Right atrium auricular region (tissue), 2 donors: ENCODE results near the gene SSBP2. TPM values are rescaled to one million over a fixed set of nuclear protein-coding genes. Genes with fewer than 3 reads are reported as not detected.
A peak's percentile ranks its signal among the peaks of the same experiment; 100 is the strongest.
"Not testable (repeated sequence)": the region's sequence is repeated elsewhere in the genome, so short reads cannot be mapped to it uniquely, and the experiment has no call there.

Source experiments
- DNase-seq: peaks from one replicate; pipeline ENCODE4 v3.0.0-alpha.2; 2019; ENCODE audit warnings: low spot score
- H3K27ac ChIP-seq, 2 donors: fragments of 200-600 bp; sonication (generic); 1 replicate in 1 of 2; 2 replicates in 1 of 2; pipeline ENCODE4 v1.5.1; 2016 to 2019
- H3K27me3 ChIP-seq, 2 donors: fragments of 200-600 bp; sonication (generic); one replicate each; pipeline versions ENCODE4 v1.5.1 to v1.6.0; 2017 to 2019
- H3K36me3 ChIP-seq: fragments of 200-600 bp; sonication (generic); one replicate; pipeline ENCODE4 v1.5.1; 2016
- H3K4me1 ChIP-seq, 2 donors: fragments of 200-600 bp; sonication (generic); one replicate each; pipeline versions ENCODE4 v1.5.1 to v1.6.0; 2017 to 2019
- H3K4me3 ChIP-seq, 2 donors: fragments of 200-600 bp; sonication (generic); 1 replicate in 1 of 2; 2 replicates in 1 of 2; pipeline ENCODE4 v1.5.1; 2017 to 2019; ENCODE audit warnings: mild to moderate bottlenecking in 1 of 2, moderate library complexity in 1 of 2
- H3K9me3 ChIP-seq, 2 donors: fragments of 200-600 bp; sonication (generic); one replicate each; pipeline ENCODE4 v1.5.1; 2019
- CTCF ChIP-seq, 2 donors: fragments of 200-600 bp; sonication (generic); IDR thresholded peaks; one replicate each; pipeline ENCODE4 v1.5.1; 2019; ENCODE audit warnings: antibody characterized with exemption in 2 of 2
- total RNA-seq, 2 donors: library from RNA; depleted of rRNA; stranded (reverse); fragments of >200 nt; gene quantifications; one replicate each; pipeline ENCODE4 v1.1.0, GENCODE V29; 2016

Gene SSBP2
- total RNA-seq, 2 donors from 2014 or later: 29.3 to 55.1 TPM

- Histone ChIP-seq H3K27me3 (no peaks in the 10 kb centered on the region), H3K27ac (no peak overlapping the region), H3K9me3 (peaks cover 0 to 6% of the 10 kb centered on the region in 2 donors), H3K4me1 (no peaks in the 10 kb centered on the region), H3K4me3 (no peak overlapping the region), H3K36me3 (peaks cover 14% of the 10 kb centered on the region)
- no peak for TF ChIP-seq CTCF (IDR thresholded peaks at IDR 0.05)
- DNase-seq: no peak
Observed at GRCh38 chr5:81606150-81606549, 144.7 kb downstream of the SSBP2 start.

- no peak overlapping the region for H3K27ac ChIP-seq
- no peak for DNase-seq
- H3K36me3 ChIP-seq: peaks cover 10% of the 10 kb centered on the region
- TF ChIP-seq CTCF (IDR thresholded peaks at IDR 0.05): no peak
- H3K4me3 ChIP-seq: no peak overlapping the region
- H3K4me1 ChIP-seq: no peaks in the 10 kb centered on the region
- peaks cover 0 to 6% of the 10 kb centered on the region in 2 donors for H3K9me3 ChIP-seq
- H3K27me3 ChIP-seq: no peaks in the 10 kb centered on the region
Observed at GRCh38 chr5:81605299-81605698, 145.6 kb downstream of the SSBP2 start.

- Histone ChIP-seq H3K9me3 (no peaks in the 10 kb centered on the region), H3K4me3 (no peak overlapping the region), H3K27me3 (no peaks in the 10 kb centered on the region), H3K36me3 (no peaks in the 10 kb centered on the region), H3K4me1 (no peaks in the 10 kb centered on the region), H3K27ac (no peak overlapping the region)
- no peak for DNase-seq
- TF ChIP-seq CTCF (IDR thresholded peaks at IDR 0.05): no peak
Observed at GRCh38 chr5:81604193-81604592, 146.7 kb downstream of the SSBP2 start.

GRCh38 chr5:81601919-81602318 lies 149.0 kb downstream of the SSBP2 start:
- no peaks in the 10 kb centered on the region for H3K4me1 ChIP-seq
- H3K27me3 ChIP-seq: no peaks in the 10 kb centered on the region
- no peak for DNase-seq
- no peaks in the 10 kb centered on the region for H3K9me3 ChIP-seq
- no peak for TF ChIP-seq CTCF (IDR thresholded peaks at IDR 0.05)
- H3K27ac ChIP-seq: no peak overlapping the region
- H3K36me3 ChIP-seq: no peaks in the 10 kb centered on the region
- no peak overlapping the region for H3K4me3 ChIP-seq

- not testable (repeated sequence) for H3K27me3 ChIP-seq, H3K4me3 ChIP-seq, DNase-seq, H3K27ac ChIP-seq, H3K4me1 ChIP-seq, H3K36me3 ChIP-seq, H3K9me3 ChIP-seq
Observed at GRCh38 chr5:81592085-81592484, 158.8 kb downstream of the SSBP2 start.

GRCh38 chr5:81590498-81591384 lies 160.2 kb downstream of the SSBP2 start:
- H3K9me3 ChIP-seq: peaks cover 0 to 8% of the 10 kb centered on the region in 2 donors
- no peaks in the 10 kb centered on the region for H3K4me1 ChIP-seq
- peak overlapping the region; percentile 39 to 46 for H3K27ac ChIP-seq
- H3K4me3 ChIP-seq: no peak overlapping the region
- no peaks in the 10 kb centered on the region for H3K36me3 ChIP-seq
- no peaks in the 10 kb centered on the region for H3K27me3 ChIP-seq
- DNase-seq: no peak
- TF ChIP-seq CTCF (IDR thresholded peaks at IDR 0.05): no peak
